ENCODE data around the gene RPL29.

The RPL29 gene

DNA sequence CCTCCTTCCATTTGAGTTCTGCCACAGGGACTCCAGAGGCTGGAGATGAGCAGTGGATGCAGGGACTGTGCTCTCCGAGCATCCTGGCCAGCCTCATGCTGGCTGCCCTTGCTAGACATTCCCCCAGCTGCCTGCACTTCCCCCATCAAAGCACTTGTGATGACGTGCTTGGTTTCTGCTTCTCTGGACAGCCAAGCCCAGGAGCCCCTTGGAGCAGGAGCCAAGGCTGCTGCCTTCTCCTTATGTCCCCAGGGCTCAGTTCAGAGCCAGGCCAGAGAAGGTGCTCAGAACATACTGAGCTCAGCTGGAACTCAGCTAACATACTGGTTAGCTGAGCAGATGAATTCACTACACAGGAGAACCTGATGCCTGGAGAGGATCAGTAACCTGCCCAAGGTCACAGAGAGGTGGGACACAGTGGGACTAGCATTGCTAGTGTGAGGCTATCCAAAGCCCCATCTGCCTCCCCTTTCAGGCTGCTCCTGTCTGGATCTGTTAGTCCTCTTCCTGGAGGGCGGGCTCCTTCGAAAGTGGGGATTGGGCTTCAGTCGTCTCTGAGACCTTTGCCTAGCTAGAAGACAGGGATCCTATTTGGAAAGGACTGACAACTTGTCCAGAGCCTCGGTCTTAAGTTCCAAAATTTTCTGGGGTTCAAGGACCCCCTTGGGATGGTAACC, 32.7 kb downstream of the RPL29 start:
- no peak for DNase-seq

GRCh38 chr3:51961602-51962569, 33.8 kb downstream of the RPL29 start:
- no peak for DNase-seq

- DNase-seq: no peak
These were observed 34.7 kb downstream of the RPL29 start for GRCh38 chr3:51961011-51961410.

- no peak for DNase-seq
These were observed 35.3 kb downstream of the RPL29 start for GRCh38 chr3:51960386-51960785.

GRCh38 chr3:51959651-51960050, 36.0 kb downstream of the RPL29 start:
- no peak for DNase-seq

DNA sequence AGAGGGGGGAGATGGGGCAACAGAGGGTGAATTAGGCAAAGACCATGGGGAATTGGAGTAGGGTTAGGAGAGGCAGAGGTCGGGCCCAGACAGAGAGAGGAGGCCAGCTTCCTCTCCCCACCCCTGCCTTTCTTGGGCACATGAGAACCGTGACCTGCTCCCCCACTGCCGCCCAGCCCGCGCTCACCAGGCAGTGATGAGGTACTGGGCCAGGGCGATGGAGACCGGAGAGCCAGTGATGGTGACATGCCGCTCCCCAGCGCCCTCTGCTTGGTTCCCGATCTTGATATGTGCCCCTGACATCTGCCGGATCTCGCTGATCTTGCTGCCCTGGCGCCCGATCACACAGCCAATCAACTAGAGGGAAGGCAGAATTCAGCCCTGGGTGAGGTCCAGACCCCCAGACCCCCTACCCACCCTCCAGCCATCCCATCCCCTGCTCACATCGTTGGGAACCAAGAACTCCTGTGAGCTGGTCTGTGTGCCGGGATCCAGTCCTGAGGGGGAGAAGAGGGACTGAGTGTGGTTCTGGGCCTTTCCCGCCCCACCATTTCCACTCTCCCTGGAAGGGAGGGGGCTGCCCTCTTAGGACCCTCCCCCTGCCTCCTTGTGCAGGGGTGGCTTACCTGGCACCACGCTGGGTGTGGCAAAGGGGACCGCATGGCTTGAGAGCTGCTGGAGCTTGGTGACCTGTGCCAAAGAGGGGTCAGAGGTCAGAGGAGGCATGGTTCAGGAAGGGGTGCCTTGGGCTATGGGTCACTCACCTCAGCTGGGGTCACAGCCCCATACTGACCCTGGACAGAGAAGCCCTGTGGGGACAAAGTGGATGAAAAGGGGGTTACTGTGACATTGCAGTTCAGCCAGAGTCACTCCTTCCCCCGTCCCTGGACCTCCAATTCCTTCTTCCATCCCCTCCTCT, 36.8 kb downstream of the RPL29 start:
- DNase-seq: no peak

- DNase-seq: no peak
These were observed 38.0 kb downstream of the RPL29 start for GRCh38 chr3:51957520-51958205.

DNA sequence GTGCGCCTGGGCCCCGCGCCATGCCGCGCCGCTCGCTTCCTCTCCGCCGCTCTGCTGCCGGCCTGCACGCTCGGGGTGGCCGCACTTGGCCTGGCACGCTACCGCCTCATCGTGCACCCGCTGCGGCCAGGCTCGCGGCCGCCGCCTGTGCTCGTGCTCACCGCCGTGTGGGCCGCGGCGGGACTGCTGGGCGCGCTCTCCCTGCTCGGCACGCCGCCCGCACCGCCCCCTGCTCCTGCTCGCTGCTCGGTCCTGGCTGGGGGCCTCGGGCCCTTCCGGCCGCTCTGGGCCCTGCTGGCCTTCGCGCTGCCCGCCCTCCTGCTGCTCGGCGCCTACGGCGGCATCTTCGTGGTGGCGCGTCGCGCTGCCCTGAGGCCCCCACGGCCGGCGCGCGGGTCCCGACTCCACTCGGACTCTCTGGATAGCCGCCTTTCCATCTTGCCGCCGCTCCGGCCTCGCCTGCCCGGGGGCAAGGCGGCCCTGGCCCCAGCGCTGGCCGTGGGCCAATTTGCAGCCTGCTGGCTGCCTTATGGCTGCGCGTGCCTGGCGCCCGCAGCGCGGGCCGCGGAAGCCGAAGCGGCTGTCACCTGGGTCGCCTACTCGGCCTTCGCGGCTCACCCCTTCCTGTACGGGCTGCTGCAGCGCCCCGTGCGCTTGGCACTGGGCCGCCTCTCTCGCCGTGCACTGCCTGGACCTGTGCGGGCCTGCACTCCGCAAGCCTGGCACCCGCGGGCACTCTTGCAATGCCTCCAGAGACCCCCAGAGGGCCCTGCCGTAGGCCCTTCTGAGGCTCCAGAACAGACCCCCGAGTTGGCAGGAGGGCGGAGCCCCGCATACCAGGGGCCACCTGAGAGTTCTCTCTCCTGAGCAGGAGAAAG, 39.6 kb downstream of the RPL29 start:
- peak; percentile 51 for DNase-seq

GRCh38 chr3:51955175-51955892, 40.4 kb downstream of the RPL29 start, which contains the start of gene GPR62:
Gene GPR62, plus strand, starts transcription at chr3:51955381. Its CDS starts 272 bp downstream, at chr3:51955653.
- no peak for DNase-seq

- no peak for DNase-seq
These were observed 41.0 kb downstream of the RPL29 start for GRCh38 chr3:51954713-51955112.

- DNase-seq: no peak
These were observed 41.6 kb downstream of the RPL29 start for GRCh38 chr3:51954105-51954504.

DNA sequence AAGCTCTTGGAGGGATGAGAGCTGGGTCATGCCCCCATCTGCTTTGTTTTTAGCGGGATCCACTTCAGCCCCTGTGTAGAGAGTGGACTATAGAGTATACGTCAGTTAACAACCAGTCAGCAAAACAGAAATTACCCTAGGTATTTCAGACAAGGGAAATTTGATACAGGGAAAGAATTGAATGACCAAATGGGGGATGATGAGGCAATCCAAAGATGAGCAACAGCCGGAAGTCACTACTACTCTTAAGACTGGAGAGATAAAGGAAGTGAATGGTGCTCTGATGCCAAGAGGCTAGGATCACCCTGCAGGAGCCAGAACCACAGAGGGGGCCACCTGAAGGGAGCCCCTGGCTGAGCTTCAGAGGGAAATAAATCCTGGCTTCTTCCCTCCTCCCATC, 42.2 kb downstream of the RPL29 start:
- peak; percentile 70 for DNase-seq

- DNase-seq: no peak
These were observed 44.8 kb downstream of the RPL29 start for GRCh38 chr3:51950899-51951298.

DNA sequence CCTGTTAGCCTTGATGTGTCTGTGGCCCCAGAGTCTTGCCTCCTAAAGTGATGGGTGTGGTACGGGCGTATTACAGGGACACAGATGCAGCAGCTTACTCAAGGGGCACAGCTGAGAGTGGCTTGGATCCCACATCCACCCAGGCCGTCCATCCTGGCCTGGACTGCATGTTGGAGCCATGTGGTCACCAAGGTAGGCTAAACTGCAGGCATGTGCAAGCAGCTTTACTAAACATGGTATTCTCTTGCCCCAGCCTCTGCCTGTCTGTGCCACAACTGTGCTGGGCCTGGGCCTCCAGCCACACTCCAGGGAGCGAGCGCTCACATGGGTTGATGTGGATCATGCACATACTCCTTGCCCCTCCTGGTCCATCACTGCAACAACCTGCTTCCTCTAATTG, 46.6 kb downstream of the RPL29 start:
- no peak for DNase-seq

- no peak for DNase-seq
These were observed 47.6 kb downstream of the RPL29 start for GRCh38 chr3:51948016-51948580.

DNA sequence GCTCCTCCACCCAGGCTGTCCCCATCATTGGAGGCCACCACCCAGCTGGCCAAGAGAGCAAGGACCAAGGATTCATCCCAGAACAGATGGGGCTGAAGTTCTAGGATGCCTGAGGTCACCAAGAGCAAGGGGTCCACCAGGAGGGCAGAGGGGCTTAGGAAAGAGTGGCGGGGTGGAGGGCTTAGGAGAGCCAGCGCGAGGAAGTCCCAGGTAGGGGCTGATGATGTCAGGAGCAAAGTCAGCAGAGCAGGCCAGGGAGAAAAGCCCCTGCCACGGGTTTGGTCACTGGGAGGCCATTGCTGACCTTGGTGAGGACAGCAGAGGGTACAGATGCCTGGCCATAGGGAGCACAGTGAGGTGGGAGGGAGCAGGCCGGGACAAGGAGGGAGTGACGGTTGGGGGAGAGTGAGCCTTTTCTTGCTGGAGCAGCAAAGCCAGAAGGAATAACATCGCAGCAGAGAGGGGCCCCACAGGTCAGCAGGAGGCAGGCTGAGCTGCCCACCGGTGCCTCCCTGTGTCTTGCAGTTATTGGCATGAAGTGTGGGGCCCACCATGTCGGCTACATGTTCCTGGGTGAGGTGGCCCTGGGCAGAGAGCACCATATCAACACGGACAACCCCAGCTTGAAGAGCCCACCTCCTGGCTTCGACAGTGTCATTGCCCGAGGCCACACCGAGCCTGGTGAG, 48.3 kb downstream of the RPL29 start:
- DNase-seq: no peak

- DNase-seq: no peak
These were observed 48.9 kb downstream of the RPL29 start for GRCh38 chr3:51946796-51947195.

DNA sequence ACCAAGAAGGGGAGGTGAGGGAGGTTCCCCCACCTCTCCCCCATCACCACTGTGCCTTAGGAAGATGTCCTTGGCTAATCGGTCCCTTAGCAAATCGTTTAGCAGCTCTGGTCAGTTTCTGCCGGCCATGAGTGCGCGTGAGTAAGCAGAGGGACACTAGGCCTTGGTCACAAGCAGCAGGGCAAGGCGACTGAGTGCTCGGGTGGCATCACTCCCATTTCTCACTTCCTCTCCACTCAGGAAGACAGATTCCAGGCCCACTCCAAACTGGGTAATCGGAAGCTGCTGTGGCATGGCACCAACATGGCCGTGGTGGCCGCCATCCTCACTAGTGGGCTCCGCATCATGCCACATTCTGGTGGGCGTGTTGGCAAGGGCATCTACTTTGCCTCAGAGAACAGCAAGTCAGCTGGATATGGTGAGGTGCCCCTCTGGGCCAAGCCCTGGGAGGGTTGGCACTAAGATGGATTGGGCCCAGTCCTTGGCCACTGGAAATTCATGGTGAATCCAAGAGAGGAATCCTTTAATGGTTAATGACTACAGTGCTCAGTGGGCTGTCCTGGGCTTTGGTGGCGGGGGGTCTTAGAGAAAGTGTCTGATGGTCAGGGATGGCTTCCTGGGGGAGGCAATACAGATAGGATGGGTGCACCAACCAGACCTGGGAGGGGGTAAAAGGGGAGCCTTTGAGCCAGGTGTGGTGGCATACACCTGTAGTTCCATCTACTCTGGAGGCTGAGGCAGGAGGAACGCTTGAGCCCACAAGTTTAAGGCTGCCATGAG, 49.6 kb downstream of the RPL29 start:
- DNase-seq: no peak
